Testis (tissue), 2 donors: Measurements from ENCODE around the gene UBAP2L.

Experiments
- POLR2A ChIP-seq: fragments of 450-650 bp; IDR thresholded peaks from one replicate; pipeline ENCODE4 v1.6.1; 2017; ENCODE audit warnings: antibody characterized with exemption, mild to moderate bottlenecking, moderate library complexity
- TF ChIP-seq, protein P1 (sequence below), 3 experiments: fragments of 450-650 bp in 2 of 3; fragments of 200-600 bp in 1 of 3; sonication (generic) in 1 of 3; IDR thresholded peaks; one replicate each; pipeline ENCODE4 v1.5.1; 2016 to 2019; ENCODE audit warnings: antibody characterized with exemption in 3 of 3, mild to moderate bottlenecking in 2 of 3, moderate library complexity in 1 of 3

DNA sequence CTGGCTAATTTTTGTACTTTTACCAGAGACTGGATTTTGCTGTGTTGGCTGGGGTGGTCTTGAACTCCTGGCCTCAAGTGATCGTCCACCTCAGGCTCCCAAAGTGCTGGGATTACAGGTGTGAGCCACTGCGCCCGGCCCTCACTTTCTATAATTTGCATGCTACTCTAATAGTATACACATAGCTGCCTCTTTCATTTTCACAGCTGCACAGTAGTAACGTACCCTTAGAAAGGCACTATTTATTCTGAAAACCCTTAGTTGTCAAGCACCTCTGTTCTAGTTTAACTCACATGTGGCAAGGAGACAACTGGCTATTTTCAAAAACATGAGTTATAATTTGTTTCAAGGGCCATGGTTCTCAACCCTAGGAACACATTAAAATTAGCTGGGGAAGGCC is 46.1 kb upstream of the UBAP2L start:
- TF ChIP-seq, protein P1, sequence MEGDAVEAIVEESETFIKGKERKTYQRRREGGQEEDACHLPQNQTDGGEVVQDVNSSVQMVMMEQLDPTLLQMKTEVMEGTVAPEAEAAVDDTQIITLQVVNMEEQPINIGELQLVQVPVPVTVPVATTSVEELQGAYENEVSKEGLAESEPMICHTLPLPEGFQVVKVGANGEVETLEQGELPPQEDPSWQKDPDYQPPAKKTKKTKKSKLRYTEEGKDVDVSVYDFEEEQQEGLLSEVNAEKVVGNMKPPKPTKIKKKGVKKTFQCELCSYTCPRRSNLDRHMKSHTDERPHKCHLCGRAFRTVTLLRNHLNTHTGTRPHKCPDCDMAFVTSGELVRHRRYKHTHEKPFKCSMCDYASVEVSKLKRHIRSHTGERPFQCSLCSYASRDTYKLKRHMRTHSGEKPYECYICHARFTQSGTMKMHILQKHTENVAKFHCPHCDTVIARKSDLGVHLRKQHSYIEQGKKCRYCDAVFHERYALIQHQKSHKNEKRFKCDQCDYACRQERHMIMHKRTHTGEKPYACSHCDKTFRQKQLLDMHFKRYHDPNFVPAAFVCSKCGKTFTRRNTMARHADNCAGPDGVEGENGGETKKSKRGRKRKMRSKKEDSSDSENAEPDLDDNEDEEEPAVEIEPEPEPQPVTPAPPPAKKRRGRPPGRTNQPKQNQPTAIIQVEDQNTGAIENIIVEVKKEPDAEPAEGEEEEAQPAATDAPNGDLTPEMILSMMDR (IDR thresholded peaks at IDR 0.05) = no peak
- TF ChIP-seq POLR2A = no peak
